A549 (cell line): ENCODE results near the gene GSTA4.

ENCODE experiments used
- BCL3 ChIP-seq: fragments of >200 bp; sonication (Bioruptor Twin); formaldehyde crosslinking; IDR thresholded peaks from 3 replicates; pipeline ENCODE4 v1.6.1; 2016
- RAD21 ChIP-seq, 2 experiments: fragments of >200 bp in 1 of 2; sonication (Bioruptor Twin) in 1 of 2; formaldehyde crosslinking in 1 of 2; IDR thresholded peaks in 1 of 2; conservative IDR thresholded peaks in 1 of 2; 2 replicates in 1 of 2; 3 replicates in 1 of 2; pipeline ENCODE4 v1.6.1; 2012 to 2018; ENCODE audit warnings: inconsistent platforms in 1 of 2
- TF ChIP-seq, protein P1 (sequence below): fragments of 200-600 bp; sonication (generic); IDR thresholded peaks from 2 replicates; pipeline ENCODE4 v1.6.1; 2016; ENCODE audit warnings: antibody characterized with exemption, mild to moderate bottlenecking, moderate library complexity
- TF ChIP-seq, protein P2 (sequence below): fragments of >200 bp; sonication (Bioruptor Twin); formaldehyde crosslinking; IDR thresholded peaks from 3 replicates; pipeline ENCODE4 v1.5.1; 2016
- TF ChIP-seq, protein P3 (sequence below): IDR thresholded peaks from 2 replicates; pipeline ENCODE4 v1.6.1; 2012

- TF ChIP-seq RAD21 (conservative IDR thresholded peaks at IDR 0.05 in 1 of 2, IDR thresholded peaks at IDR 0.05 in 1 of 2) (no peak), BCL3 (no peak)
- TF ChIP-seq, protein P1, sequence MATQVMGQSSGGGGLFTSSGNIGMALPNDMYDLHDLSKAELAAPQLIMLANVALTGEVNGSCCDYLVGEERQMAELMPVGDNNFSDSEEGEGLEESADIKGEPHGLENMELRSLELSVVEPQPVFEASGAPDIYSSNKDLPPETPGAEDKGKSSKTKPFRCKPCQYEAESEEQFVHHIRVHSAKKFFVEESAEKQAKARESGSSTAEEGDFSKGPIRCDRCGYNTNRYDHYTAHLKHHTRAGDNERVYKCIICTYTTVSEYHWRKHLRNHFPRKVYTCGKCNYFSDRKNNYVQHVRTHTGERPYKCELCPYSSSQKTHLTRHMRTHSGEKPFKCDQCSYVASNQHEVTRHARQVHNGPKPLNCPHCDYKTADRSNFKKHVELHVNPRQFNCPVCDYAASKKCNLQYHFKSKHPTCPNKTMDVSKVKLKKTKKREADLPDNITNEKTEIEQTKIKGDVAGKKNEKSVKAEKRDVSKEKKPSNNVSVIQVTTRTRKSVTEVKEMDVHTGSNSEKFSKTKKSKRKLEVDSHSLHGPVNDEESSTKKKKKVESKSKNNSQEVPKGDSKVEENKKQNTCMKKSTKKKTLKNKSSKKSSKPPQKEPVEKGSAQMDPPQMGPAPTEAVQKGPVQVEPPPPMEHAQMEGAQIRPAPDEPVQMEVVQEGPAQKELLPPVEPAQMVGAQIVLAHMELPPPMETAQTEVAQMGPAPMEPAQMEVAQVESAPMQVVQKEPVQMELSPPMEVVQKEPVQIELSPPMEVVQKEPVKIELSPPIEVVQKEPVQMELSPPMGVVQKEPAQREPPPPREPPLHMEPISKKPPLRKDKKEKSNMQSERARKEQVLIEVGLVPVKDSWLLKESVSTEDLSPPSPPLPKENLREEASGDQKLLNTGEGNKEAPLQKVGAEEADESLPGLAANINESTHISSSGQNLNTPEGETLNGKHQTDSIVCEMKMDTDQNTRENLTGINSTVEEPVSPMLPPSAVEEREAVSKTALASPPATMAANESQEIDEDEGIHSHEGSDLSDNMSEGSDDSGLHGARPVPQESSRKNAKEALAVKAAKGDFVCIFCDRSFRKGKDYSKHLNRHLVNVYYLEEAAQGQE: no peak
- TF ChIP-seq, protein P2, sequence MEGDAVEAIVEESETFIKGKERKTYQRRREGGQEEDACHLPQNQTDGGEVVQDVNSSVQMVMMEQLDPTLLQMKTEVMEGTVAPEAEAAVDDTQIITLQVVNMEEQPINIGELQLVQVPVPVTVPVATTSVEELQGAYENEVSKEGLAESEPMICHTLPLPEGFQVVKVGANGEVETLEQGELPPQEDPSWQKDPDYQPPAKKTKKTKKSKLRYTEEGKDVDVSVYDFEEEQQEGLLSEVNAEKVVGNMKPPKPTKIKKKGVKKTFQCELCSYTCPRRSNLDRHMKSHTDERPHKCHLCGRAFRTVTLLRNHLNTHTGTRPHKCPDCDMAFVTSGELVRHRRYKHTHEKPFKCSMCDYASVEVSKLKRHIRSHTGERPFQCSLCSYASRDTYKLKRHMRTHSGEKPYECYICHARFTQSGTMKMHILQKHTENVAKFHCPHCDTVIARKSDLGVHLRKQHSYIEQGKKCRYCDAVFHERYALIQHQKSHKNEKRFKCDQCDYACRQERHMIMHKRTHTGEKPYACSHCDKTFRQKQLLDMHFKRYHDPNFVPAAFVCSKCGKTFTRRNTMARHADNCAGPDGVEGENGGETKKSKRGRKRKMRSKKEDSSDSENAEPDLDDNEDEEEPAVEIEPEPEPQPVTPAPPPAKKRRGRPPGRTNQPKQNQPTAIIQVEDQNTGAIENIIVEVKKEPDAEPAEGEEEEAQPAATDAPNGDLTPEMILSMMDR: no peak
- TF ChIP-seq, protein P3, sequence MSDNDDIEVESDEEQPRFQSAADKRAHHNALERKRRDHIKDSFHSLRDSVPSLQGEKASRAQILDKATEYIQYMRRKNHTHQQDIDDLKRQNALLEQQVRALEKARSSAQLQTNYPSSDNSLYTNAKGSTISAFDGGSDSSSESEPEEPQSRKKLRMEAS: no peak
These were observed 13.7 kb downstream of the GSTA4 start for GRCh38 chr6:52981222-52981900.
